Stimulated activated naive CD4-positive, alpha-beta T cell treated with Interleukin-2 at 50 U/mL for 16 hours (primary cell): ENCODE measurements around the gene IL24.
"Not testable (repeated sequence)": the region's sequence is repeated elsewhere in the genome, so short reads cannot be mapped to it uniquely, and the experiment has no call there.

Experiments used
- DNase-seq: peaks from one replicate; lab custom pipeline; 2025; lab: John Stamatoyannopoulos, UW

The IL24 gene

DNA sequence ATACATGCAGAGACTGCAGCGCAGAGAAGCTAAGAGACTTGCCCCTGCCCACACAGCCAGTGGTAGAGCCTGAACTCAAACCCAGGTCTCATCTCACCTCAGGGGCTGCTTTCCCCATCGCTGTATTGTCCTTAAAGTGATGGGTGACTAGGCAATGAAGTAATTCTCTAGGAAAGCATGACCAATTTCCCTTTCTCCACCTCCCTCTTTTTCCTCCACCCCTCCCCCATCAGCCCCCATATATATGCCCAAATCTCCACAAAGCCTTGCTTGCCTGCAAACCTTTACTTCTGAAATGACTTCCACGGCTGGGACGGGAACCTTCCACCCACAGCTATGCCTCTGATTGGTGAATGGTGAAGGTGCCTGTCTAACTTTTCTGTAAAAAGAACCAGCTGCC, at the start of gene IL24:
TSS of gene IL24 (plus strand) at position 269 of the 400 bp plus-strand sequence. CDS start 390 bp downstream, outside the sequence.
- DNase-seq = peak; percentile 43

DNA sequence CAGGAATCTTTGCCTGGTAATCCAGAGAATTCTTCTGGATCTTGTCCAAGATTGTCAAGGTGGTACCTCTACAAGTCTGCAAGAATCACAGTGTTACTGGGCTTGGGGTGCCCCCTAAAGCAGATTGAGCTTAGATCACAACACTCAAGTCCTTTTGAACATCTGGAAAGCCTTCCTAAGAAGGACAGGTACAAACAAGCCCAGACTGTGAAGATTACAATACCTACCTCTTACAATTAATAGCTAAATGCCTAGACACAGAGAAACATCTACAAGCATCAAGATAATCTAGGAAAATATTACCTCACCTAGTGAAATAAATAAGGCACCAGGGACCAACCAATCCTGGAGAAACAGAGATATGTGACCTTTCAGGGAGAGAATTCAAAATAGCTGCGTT, 49.3 kb upstream of the IL24 start:
- DNase-seq = no peak

DNA sequence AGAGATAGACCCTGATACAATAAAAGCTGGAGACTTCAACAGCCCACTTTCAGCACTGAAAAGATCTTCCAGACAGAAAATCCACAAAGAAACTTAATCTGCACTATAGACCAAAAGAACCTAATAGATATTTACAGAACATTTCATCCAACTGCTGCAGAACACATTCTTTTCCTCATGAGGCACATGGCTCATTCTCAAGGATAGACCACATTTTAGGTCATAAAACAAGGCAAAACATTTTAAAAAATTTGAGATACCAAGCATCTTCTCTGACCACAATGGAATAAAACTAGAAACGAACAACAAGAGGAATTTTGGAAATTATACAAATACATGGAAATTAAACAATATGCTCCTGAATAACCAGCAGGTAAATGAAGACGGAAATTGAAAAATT, 46.8 kb upstream of the IL24 start:
- no peak for DNase-seq

DNA sequence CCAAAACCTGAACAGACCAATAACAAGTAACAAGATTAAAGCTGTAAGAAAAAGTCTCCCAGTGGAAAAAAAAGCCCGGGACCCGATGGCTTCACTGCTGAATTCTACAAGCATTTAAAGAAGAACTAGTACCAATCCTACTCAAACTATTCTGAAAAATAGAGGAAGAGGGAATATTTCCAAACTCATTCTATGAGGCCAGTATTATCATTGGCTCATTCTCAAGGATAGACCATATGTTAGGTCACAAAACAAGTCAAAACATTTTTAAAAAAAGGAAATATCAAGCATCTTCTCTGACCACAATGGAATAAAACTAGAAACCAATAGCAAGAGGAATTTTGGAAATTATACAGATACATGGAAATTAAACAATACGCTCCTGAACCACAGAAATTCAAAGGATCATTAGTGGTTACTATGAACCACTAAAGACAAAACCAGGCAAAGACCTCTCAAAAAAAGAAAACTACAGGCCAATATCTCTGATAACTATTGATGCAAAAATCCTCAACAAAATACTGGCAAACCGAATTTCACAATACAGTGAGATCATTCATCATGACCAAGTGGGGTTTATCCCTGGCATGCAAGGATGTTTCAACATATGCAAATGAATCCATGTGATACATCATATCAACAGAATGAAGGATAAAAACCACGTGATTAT, 45.8 kb upstream of the IL24 start:
- no peak for DNase-seq

DNA sequence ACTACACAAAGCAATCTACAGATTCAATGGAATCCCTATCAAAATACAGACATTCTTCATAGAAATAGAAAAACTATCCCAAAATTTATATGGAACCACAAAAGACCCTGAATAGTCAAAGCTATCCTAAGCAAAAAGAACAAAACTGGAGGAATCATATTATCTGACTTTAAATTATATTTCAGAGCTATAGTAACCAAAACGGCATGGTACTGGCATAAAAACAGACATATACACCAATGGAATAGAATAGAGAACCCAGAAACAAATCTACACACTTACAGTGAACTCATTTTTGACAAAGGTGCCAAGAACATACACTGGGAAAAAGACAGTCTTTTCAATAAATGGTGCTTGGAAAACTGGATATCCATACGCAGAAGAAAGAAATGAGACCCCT, 44.6 kb upstream of the IL24 start:
- DNase-seq = not testable (repeated sequence)

DNA sequence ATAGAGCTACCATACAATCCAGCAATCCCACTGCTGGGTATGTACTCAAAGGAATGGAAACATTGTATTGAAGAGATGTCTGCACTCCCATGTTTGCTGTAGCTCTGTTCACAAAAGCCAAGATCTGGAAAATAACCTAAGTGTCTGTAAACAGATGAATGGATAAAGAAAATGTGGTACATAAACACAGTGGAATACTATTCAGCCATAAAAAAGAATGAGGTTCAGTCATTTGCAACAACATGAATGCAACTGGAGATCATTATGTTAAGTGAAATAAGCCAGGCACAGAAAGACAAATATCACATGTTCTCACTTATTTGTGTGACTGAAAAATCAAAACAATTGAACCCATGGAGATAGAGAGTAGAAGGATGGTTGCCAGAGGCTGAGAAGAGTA, 43.5 kb upstream of the IL24 start:
- not testable (repeated sequence) for DNase-seq

GRCh38 chr1:206854401-206855129, 42.7 kb upstream of the IL24 start:
- DNase-seq = no peak

DNA sequence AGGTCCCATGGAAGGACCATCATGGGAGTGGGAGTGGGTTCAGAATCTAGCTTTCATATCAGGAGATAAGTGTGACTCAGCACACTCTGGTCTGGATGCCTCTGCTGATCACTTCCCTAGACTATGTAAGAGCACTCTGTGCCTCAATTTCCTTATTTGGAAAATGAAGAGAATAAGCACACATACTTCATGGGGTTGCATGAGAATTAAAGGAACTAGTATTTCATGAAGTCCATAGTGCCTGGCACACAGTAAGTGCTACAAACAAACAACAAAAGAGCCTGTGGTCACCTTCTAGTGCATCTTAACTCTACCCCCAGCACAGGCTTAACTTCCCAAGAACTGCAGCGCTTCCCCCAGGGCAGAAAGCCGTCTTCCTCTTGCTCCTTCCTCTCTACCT, 41.4 kb upstream of the IL24 start:
- no peak for DNase-seq

DNA sequence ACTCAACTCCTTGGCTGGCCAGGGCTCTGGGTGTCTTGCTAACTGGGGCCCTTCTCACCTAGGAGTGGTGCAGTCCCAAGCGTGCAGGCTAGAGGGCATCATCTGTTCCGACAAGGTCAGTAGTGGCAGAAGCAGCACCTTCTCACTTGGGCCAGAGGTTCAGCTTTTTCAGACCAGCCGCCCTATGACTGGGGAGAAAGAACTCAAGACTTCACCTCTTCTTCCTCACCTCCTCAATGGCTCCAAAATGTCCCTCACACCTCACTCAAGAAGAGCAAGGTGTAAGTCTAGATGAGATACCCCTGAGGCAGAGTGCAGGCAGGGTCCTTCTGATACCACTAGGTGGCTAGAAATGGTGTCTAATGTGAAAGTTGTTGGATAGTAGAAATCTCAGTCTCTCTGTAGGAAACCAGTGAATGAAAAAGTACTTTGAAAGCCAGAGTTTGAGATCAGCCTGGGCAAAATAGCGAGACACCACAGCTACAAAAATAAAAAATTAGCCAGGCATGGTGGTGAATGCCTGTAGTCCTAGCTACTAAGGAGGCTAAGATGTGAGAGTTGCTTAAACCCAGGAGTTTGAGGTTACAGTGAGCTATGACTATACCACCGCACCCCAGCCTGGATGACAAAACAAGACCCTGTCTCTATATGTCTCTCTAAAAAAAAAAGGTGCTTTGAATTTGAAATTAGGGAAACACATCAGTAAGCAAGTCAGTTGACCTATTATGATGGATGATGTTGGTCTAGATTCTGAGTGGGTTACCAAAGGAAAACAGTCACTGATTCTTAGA, 40.4 kb upstream of the IL24 start:
- DNase-seq = no peak

GRCh38 chr1:206859082-206859521, 38.1 kb upstream of the IL24 start:
- no peak for DNase-seq

DNA sequence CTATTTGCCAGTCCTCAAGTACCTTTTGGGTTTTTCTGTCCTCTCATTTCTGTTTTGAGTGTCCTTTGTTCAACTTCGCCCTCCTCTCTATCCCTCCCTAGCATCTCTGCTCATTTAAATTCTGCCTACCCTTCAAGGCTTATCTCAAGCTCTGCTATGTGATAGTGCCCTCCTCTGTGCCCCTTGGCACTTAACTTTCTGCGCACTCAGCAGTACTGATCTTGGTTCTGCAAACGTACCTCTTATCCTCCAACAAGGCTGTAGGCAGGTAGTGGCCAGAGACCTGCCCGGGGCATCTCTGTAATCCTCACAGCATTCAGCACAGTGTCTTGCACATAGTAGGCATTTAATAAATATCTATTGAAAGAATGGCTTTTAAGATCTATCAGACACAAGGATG, 37.1 kb upstream of the IL24 start:
- DNase-seq = no peak

- no peak for DNase-seq
Measured at GRCh38 chr1:206863266-206863665, 34.0 kb upstream of the IL24 start.

DNA sequence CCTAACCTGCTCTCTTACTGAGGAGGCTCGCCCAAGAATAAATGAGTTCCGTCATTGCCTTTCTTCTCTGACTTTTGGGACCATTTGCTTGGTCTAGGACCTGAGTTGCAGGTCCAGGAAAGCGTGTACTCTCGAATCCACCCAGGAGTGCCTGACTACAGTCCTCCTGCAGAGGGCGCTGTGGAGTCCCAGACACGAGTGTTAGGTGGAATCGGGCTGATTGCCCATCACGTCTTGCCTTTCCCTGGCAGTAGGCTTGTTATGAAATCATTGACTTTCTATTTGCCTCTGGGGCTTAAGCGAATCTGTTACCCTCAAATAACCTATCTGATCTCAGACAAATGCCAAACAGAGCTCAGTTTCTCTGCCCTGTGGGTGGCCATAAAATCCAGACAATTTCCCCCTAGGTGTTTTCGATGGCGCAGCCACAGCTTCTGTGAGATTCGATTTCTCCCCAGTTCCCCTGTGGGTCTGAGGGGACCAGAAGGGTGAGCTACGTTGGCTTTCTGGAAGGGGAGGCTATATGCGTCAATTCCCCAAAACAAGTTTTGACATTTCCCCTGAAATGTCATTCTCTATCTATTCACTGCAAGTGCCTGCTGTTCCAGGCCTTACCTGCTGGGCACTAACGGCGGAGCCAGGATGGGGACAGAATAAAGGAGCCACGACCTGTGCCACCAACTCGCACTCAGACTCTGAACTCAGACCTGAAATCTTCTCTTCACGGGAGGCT, 32.1 kb upstream of the IL24 start, which contains the start of gene IL20:
TSS of gene IL20 (plus strand) at position 685 of the 733 bp plus-strand sequence. CDS start 230 bp downstream, outside the sequence.
- peak; percentile 76 for DNase-seq

DNA sequence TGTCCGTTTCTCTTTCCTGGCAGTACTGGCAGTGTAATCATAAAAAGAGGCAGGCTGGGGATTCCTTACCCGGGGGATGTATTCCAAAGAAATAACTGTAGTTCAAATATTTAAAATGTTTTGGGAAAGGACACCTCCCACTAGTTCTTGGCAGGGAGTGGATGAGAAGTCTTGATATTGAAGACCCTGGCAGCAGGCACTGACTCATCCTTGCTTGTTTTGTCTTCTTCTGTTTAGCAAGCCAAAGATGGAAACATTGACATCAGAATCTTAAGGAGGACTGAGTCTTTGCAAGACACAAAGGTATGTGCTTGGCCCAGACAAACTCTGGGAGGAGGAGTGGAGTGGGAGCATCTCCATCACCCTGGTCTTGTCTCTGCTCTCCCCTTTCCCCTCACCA, 31.2 kb upstream of the IL24 start:
- DNase-seq = no peak

GRCh38 chr1:206867239-206867638, 30.0 kb upstream of the IL24 start:
- DNase-seq = no peak

DNA sequence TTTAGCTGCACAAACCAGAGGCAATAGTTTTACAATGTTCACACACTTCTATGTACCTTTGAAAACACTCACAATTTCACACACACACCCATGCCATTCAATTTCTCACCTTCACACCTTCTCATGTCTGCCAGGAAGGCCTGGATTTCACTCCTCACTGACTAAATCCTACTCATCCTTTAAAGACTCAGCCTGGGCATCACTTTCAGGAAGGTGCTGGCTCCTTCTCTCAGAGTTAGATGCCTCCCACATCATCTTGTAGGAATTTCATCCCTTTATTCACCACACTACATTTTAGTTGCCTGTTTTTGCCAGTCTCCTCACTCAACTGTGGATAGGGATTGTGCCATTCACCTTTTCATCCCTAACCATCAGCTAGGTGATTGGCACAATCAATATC, 29.5 kb upstream of the IL24 start:
- no peak for DNase-seq

DNA sequence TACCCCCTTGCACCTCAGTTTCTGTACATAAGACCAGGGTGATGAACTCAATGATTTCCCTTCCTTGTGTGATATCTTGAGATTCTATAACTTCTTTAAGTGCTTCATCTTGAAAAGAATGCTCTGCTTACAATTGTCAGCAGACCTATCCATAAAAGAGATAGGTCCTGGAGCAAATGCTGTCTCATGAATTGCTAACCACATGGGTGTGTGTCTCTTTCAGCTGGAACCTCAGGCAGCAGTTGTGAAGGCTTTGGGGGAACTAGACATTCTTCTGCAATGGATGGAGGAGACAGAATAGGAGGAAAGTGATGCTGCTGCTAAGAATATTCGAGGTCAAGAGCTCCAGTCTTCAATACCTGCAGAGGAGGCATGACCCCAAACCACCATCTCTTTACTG, 29.0 kb upstream of the IL24 start:
- DNase-seq = no peak

GRCh38 chr1:206872139-206872538, 25.1 kb upstream of the IL24 start:
- DNase-seq = no peak

GRCh38 chr1:206873603-206874188, 23.5 kb upstream of the IL24 start:
- no peak for DNase-seq

- DNase-seq = no peak
Measured at GRCh38 chr1:206875752-206876377, 21.4 kb upstream of the IL24 start.

GRCh38 chr1:206878456-206878855, 18.8 kb upstream of the IL24 start:
- no peak for DNase-seq
